Measurements from ENCODE around the gene LCN6.

DNA sequence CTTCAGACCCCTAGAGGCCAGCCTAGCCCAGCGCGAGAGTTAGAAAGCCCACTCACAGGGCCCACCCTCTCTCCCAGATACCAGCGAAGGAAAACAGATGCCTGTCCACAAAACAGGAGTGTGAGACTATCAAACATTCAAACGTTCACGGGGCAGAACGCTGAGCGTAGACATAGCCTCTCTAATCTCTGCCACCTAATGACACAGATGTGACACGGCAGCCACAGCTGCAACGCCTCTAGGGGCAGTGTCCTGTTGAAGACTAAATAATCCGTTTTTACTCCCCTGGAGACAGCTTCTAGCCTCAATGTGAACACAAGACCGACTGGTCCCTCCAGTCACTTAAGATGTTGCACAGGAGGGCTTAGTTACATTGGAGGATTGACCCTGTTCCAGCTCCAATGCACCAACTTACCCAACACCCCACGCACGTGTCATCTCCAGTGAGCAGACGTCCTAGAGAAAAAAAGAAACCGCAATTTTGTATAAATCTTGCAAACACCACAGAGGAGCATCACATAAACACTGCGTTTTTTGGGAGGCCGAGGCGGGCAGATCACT lies 21.6 kb downstream of the LCN6 start:
- TF ChIP-seq EZH2 (IDR thresholded peaks at IDR 0.05; ENCODE audit: borderline replicate concordance) (no peak), CTCF (IDR thresholded peaks at IDR 0.05; ENCODE audit: poor library complexity) (peak; percentile 50)

All from hepatocyte (in vitro differentiated cells).